NCI-H1092 (cell line): ENCODE results near the gene EIF4G3.

Source experiments
- DNase-seq: peaks from one replicate; lab custom pipeline; 2025; lab: John Stamatoyannopoulos, UW

EIF4G3 gene

DNA sequence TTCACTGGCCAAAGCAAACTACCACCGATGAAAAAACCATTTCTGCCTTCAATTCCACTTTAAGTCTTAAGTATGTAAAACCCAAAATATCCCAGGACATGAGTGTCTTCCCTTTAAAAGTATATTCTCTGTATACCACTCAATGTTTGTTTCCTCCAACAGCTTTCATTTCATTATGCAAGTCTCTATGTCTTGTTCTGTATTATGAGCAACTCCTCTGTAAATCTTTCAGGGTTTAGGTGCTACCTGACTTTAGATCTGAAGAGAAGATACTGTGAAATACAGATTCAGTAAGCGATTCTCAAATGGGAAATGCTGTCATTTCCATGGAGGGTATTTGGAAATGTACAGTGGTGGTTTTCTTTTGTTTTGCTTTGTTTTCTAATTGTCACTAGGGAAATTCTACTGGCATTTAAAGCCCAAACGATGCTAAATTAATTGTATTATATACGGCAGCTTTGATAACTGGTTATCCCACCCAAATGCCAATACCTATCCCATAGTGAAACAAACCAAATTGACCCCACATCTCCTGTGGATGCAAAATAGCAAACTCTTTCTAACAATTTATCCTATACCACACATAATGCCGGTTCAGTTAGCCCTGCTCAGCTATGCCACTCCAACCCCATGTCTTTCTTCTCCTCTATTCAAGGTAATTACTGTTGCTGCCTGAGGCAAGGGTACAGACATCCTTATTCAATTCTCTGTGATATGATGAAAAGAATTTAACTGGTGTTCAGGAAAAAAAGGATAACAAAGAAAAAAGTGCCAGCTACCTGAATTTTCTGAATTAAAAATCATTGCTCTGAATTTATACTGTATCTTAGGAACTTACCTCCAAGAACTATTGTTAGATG is 182.8 kb downstream of the EIF4G3 start:
- no peak for DNase-seq

- no peak for DNase-seq
Observed at GRCh38 chr1:20992322-20993056, 184.2 kb downstream of the EIF4G3 start.

- no peak for DNase-seq
Observed at GRCh38 chr1:20988943-20989342, 187.8 kb downstream of the EIF4G3 start.

DNA sequence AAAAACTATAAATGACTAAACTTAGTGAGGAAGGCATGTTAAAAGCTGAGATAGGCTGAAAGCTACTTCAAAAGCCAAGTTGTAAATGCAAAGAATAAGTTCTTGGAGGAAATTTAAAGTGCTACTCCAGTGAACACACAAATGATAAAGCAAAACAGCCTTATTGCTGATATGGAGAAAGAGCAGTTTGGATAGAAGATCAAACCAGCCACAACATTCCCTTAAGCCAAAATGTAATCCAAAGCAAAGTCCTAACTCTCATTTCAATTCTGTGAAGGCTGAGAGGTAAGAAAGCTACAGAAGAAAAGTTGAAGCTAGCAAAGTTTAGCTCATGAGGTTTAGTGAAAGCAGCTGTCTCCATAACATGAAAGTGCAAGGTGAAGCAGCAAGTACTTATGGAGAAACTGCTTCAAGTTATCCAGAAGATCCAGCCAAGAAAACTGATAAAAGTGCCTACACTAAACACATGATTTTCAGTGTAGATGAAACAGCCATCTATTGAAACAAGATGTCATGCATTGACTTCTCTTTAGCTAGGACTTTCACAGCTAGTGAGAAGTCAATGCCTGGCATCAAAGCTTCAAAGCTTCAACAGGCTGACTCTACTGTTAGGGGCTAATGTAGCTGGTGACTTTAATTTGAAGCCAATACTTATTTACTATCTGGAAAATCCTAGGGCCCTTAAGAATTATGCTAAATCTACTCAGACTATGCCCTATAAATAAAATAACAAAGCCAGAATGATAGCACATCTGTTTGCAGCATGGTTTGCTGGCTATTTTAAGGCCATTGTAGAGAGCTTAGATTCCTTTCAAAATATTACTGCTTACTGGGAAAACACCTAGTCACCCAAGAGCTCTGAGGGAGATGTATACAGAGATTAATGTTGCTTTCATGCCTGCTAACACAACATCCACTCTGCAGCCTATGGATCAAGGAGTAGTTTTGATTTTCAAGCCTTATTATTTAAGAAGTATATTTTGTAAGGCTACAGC is 188.6 kb downstream of the EIF4G3 start:
- DNase-seq = no peak

DNA sequence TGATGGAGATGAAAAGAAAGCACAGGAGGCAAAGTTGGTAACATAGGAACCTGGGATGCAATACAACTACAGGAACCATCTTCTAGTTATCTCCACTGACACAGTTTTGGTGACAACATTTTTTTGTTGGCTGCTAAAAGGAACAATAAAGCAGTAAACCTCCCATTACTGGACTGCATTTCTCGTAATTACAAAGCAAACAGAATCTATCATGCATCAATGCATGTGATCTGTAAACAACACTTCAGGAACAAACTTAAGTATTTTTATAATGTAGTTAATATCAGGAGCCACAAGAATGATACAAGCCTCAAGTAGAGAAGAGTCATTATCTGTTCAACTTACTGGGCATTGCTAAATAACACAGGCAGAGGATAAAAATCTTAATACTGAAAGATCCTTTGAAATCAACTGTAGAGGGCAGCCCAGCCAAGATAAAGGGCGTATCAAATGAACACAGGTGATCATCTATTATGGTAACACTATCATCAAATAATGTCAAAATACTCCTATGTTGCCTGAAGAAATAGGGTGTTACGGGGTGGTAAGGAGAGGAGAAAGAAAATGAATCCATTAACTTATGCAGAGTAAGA is 193.3 kb downstream of the EIF4G3 start:
- no peak for DNase-seq

DNA sequence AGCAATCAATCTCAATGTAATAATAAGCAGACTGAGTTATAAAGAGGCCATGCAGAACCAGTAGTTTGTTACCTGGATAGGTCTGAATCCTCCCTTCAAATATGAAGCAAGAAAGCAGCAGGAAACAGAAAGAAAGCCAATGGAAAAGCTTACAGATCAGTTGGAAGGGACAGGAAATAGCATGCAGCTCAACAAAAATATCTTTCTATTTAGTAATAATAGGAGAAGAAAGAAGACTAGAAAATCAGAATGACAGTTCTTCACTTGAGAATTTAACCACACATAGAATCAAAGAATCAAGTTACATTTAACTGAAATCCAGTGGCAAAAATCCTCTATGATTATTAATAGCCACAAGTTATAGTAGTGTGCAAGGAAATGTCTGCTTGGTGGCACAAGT is 194.4 kb downstream of the EIF4G3 start:
- no peak for DNase-seq

- DNase-seq = peak; percentile 3
Observed at GRCh38 chr1:20981915-20982314, 194.8 kb downstream of the EIF4G3 start.

- no peak for DNase-seq
Observed at GRCh38 chr1:20980051-20980450, 196.6 kb downstream of the EIF4G3 start.

GRCh38 chr1:20978413-20978812 is 198.3 kb downstream of the EIF4G3 start:
- DNase-seq = no peak

DNA sequence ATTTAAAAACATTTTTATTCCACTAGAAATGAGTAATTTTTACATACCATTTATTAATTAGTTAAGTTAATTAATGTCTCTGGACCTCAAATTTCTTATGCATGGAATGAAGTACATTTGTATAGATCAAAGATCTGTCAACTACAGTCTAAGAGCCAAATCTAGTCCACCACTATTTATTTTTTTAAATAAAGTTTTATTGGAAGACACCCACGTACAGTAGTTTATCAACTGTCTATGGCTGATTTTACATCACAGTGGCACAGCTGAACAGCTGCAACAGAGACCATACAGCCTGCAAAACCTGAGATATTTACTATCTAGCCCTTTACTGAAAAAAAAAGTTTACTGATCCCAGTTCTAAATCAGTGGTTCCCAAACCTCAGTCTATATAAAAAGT is 201.0 kb downstream of the EIF4G3 start:
- DNase-seq = no peak

GRCh38 chr1:20974951-20975350 is 201.7 kb downstream of the EIF4G3 start:
- DNase-seq = no peak

DNA sequence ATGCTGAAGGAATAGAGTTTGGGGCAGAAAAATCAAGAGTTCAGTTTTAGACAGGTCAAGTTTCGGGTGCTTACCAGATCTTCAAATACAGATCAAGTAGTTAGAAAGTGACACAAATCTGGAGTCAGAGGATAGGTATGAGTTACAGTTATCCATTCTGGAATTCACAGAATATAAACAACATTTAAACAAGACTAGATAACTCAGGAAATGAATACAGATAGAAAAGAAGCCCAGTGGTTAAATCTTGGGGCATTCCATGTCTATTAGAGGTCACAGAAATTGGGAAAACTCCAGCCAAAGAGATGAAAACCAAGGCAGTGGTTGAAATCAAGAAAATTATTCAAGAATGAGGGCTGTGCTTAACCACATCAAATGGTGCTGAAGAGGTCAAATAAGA is 202.6 kb downstream of the EIF4G3 start:
- no peak for DNase-seq

DNA sequence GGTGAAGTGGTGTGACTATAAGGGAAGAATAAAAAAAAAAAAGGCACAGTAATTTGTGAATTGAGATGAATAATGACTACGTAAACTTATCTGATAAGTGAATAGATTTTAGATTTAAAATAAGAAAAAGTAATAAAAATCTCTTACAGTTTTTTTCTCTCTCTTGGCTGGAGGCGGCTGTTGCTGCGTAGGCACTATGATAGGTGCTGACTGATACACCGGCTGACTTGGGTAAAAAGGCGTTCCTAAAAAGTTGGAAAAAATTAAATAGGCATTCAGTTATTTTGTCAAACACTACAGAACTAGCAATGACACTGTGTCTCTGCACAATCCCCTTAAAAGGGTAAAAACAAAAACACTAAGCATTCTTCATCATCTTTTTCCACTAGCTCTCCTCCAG is 203.8 kb downstream of the EIF4G3 start:
- no peak for DNase-seq

DNA sequence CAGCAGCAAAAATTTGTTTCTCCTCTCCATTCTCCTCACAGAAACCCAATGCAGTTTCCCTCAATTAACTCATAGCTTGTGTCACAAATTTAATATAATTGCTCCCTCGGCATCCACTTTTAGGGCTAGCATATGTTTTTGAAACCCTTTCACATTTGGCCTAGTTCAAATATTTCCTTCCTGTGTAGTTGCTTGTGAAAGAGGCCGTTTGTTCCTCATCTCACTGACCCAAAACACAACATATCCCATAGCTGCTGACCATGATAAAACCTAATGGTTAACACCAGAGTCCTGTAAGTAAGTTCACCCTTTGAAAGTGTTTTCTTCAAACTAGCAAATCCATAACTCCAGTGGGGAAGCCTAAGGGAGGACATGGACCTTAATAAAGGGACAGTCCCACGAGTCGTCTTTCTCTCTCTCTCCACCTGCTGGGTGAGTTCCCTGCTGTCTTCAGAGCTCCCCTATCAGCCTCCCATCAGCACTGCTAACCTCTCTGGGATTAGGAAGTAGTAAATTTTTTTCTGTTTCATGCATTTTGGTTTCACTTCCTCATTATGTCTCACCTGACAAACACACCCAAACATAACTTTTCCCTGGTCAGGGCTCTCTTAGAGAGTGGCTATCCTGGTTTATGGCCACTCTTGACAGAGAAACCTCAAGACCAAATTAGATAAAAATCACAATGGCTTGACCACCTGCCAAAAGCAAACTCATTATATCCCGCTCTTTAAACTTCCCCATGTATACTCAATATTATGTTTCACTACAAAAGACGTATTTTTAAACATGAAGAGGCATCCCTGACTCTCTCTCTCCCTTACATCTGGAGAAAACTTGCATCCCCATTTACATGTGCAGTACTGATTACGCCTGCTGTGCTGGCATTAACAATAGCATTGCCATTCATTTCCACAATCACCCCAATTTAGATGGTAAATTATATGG is 211.9 kb downstream of the EIF4G3 start:
- DNase-seq = peak; percentile 15

- DNase-seq = no peak
Observed at GRCh38 chr1:20962576-20963258, 214.0 kb downstream of the EIF4G3 start.

DNA sequence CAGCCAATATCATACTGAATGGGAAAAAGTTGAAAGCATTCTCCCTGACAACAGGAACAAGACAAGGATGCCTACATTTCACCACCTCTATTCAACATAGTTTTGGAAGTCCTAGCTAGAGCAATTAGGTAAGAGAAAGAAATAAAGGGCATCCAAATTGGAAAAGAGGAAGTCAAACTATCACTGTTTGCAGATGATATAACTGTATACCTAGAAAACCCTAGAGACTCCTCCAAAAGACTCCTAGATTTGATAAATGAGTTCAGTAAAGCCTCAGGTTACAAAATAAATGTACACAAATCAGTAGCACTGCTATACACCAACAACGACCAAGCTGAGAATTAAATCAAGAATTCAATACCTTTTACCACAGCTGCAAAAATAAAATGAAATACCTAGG is 218.3 kb downstream of the EIF4G3 start:
- no peak for DNase-seq

DNA sequence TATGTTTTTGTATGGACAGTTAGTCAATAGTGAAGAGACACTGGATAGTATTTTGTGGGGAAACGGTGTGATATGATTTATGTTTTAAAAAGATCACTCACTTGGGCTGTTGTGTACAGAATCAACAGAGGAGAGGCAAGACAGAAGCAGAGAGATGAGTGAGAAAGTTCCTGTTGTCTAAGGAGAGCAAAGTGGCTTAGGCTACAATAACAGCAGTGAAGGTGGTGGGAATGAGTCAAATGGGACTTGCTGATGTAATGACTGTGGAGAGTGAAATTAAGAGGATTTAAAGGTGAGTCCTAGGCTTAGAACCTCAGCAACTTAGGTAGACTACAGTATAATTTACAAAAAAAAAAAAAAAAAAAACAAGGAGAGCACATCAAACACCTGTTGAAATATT is 220.4 kb downstream of the EIF4G3 start:
- DNase-seq = no peak

DNA sequence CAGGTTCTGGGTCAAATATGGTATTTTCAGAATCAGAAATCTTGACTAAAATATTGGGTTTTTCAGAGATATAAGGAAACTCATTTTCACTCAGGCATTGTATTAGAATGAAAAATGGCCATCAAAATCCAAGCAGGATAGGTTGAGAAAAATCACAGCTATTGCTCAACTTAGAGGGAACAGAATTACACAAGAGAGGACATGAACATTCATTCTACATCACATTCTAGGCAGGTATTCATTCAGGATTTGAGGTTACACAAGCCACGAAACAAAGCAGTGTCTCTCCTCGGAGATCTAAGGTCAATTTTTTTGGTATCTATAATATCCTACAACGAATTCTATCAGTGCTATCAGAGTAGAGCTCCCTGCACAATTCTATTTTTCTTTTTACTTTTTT is 226.0 kb downstream of the EIF4G3 start:
- DNase-seq = no peak

- DNase-seq = no peak
Observed at GRCh38 chr1:20949871-20950590, 226.7 kb downstream of the EIF4G3 start.
